IMR-90 (cell line): Measurements from ENCODE around the gene NHLRC2. TPM values are rescaled to one million over a fixed set of nuclear protein-coding genes. Genes with fewer than 3 reads are reported as not detected.

Experiments
- ATAC-seq: fragments of 200-7000 bp; cut with Tn5 transposase; 2 replicates; pipeline ENCODE4 v1.9.1; 2020; ENCODE audit warnings: low read depth, mild to moderate bottlenecking, moderate library complexity
- BruUV-seq: library from RNA; stranded (reverse); fragments of 400-500 nt; replicated peaks from 2 replicates; lab custom pipeline; 2021; lab: Mats Ljungman, UMichigan
- CTCF ChIA-PET: fragments of 300-600 bp; formaldehyde crosslinking; extraction: SDS; loops from one replicate; lab custom pipeline; 2021; ENCODE audit warnings: antibody characterized with exemption; lab: Yijun Ruan, JAX
- POLR2A ChIA-PET: fragments of 300-600 bp; sonication (Branson Sonifier 250); formaldehyde crosslinking; loops from one replicate; lab custom pipeline; 2022; ENCODE audit warnings: antibody characterized with exemption; ENCODE audit not compliant: unreplicated experiment; lab: Charles Lee
- DNase-seq: peaks from one replicate; pipeline ENCODE4 v3.0.0; 2013
- H2AFZ ChIP-seq: replicated peaks from 2 replicates; pipeline ENCODE3; 2013; ENCODE audit warnings: low read length, mild to moderate bottlenecking; ENCODE audit not compliant: poor library complexity
- H2AK5ac ChIP-seq: 2 replicates; pipeline ENCODE4 v1.6.1; 2013; ENCODE audit warnings: low read depth, low read length, inconsistent platforms
- H2AK9ac ChIP-seq: replicated peaks from 2 replicates; pipeline ENCODE3; 2013; ENCODE audit warnings: mild to moderate bottlenecking, low read depth, low read length, moderate library complexity; ENCODE audit not compliant: poor library complexity
- H2BK120ac ChIP-seq: 2 replicates; pipeline ENCODE4 v1.6.1; 2013; ENCODE audit warnings: low read depth, low read length, inconsistent platforms
- H2BK15ac ChIP-seq: 3 replicates; pipeline ENCODE4 v1.6.1; 2013; ENCODE audit warnings: low read depth, low read length, inconsistent platforms
- H2BK20ac ChIP-seq: 2 replicates; pipeline ENCODE4 v1.6.1; 2013; ENCODE audit warnings: low read depth, mild to moderate bottlenecking, inconsistent platforms, low read length, moderate library complexity
- H2BK5ac ChIP-seq: 2 replicates; pipeline ENCODE4 v1.6.1; 2013; ENCODE audit warnings: mild to moderate bottlenecking, low read depth, low read length, inconsistent platforms; ENCODE audit not compliant: poor library complexity, severe bottlenecking
- H3K14ac ChIP-seq: replicated peaks from 2 replicates; pipeline ENCODE4 v1.6.1; 2013; ENCODE audit warnings: low read depth, low read length, inconsistent platforms
- H3K18ac ChIP-seq: 2 replicates; pipeline ENCODE4 v1.6.1; 2013; ENCODE audit warnings: low read depth, low read length, control low read depth
- H3K23ac ChIP-seq: 2 replicates; pipeline ENCODE4 v1.6.1; 2013; ENCODE audit warnings: low read depth, low read length, inconsistent platforms
- H3K27ac ChIP-seq: 2 replicates; pipeline ENCODE4 v1.5.1; 2013; ENCODE audit warnings: mild to moderate bottlenecking, control low read depth, low read length; ENCODE audit not compliant: insufficient read depth
- H3K27me3 ChIP-seq: 2 replicates; pipeline ENCODE4 v1.6.1; 2013; ENCODE audit warnings: low read length; ENCODE audit not compliant: control insufficient read depth, insufficient read depth
- H3K36me3 ChIP-seq: 2 replicates; pipeline ENCODE4 v1.6.1; 2013; ENCODE audit warnings: low read length, mixed read lengths; ENCODE audit not compliant: control insufficient read depth, insufficient read depth
- H3K4ac ChIP-seq: 2 replicates; pipeline ENCODE4 v1.6.1; 2013; ENCODE audit warnings: low read depth, low read length, inconsistent platforms
- H3K4me1 ChIP-seq: 2 replicates; pipeline ENCODE4 v1.6.1; 2013; ENCODE audit warnings: low read length, mixed read lengths; ENCODE audit not compliant: control insufficient read depth, insufficient read depth
- H3K4me2 ChIP-seq: 2 replicates; pipeline ENCODE4 v1.6.1; 2013; ENCODE audit warnings: low read depth, mild to moderate bottlenecking, control low read depth, low read length, moderate library complexity
- H3K4me3 ChIP-seq: 2 replicates; pipeline ENCODE4 v1.5.1; 2013; ENCODE audit warnings: low read depth, mild to moderate bottlenecking, control low read depth, low read length, moderate library complexity; ENCODE audit not compliant: insufficient read depth
- H3K56ac ChIP-seq: 2 replicates; pipeline ENCODE4 v1.6.1; 2013; ENCODE audit warnings: low read length, inconsistent platforms; ENCODE audit not compliant: insufficient read depth; ENCODE audit errors: extremely low read depth
- H3K79me1 ChIP-seq, 2 experiments: 2 replicates each; pipeline ENCODE4 v1.6.1; 2013; ENCODE audit warnings: low read length in 2 of 2, inconsistent platforms in 1 of 2, low read depth in 1 of 2
- H3K9ac ChIP-seq: 2 replicates; pipeline ENCODE4 v1.6.1; 2013; ENCODE audit warnings: low read depth, low read length, control low read depth
- H3K9me1 ChIP-seq: 2 replicates; pipeline ENCODE4 v1.6.1; 2013; ENCODE audit warnings: low read length, inconsistent platforms; ENCODE audit not compliant: insufficient read depth
- H3K9me3 ChIP-seq: 2 replicates; pipeline ENCODE4 v1.6.1; 2013; ENCODE audit warnings: low read length; ENCODE audit not compliant: control insufficient read depth, insufficient read depth
- H4K20me1 ChIP-seq: 2 replicates; pipeline ENCODE4 v1.6.1; 2013; ENCODE audit warnings: low read length, inconsistent platforms; ENCODE audit not compliant: insufficient read depth
- H4K5ac ChIP-seq: 2 replicates; pipeline ENCODE4 v1.6.1; 2013; ENCODE audit warnings: mild to moderate bottlenecking, low read depth, low read length, control low read depth
- H4K8ac ChIP-seq, 2 experiments: 2 replicates each; pipeline ENCODE4 v1.6.1; 2013; ENCODE audit warnings: low read depth in 2 of 2, low read length in 2 of 2, control low read depth in 1 of 2, inconsistent platforms in 1 of 2
- H4K91ac ChIP-seq: 2 replicates; pipeline ENCODE4 v1.6.1; 2013; ENCODE audit warnings: low read depth, low read length, inconsistent platforms; ENCODE audit not compliant: insufficient read depth
- BHLHE40 ChIP-seq: fragments of 150-350 bp; IDR thresholded peaks from 2 replicates; pipeline ENCODE4 v1.6.1; 2016; ENCODE audit warnings: mild to moderate bottlenecking, low read depth, low read length
- CHD1 ChIP-seq: IDR thresholded peaks from 2 replicates; pipeline ENCODE4 v1.6.1; 2012; ENCODE audit warnings: low read depth, low read length, improper control_type of control experiment
- ELK1 ChIP-seq: fragments of 150-350 bp; IDR thresholded peaks from 2 replicates; pipeline ENCODE4 v1.6.1; 2016; ENCODE audit warnings: low read depth, mild to moderate bottlenecking, low read length, moderate library complexity, borderline replicate concordance
- FOS ChIP-seq: fragments of 150-350 bp; IDR thresholded peaks from 2 replicates; pipeline ENCODE4 v1.6.1; 2016; ENCODE audit warnings: low read depth, low read length
- MAFK ChIP-seq: IDR thresholded peaks from 2 replicates; pipeline ENCODE4 v1.6.1; 2012; ENCODE audit warnings: low read depth, low read length, improper control_type of control experiment
- MAZ ChIP-seq: IDR thresholded peaks from 2 replicates; pipeline ENCODE4 v1.6.1; 2012; ENCODE audit warnings: low read depth, mild to moderate bottlenecking, low read length, improper control_type of control experiment, moderate library complexity, borderline replicate concordance
- NFE2L2 ChIP-seq: fragments of 150-350 bp; IDR thresholded peaks from 2 replicates; pipeline ENCODE4 v1.6.1; 2016; ENCODE audit warnings: low read depth, mild to moderate bottlenecking, low read length
- RAD21 ChIP-seq: IDR thresholded peaks from 2 replicates; pipeline ENCODE4 v1.6.1; 2012; ENCODE audit warnings: low read length, improper control_type of control experiment
- SMC3 ChIP-seq: fragments of 150-350 bp; IDR thresholded peaks from 2 replicates; pipeline ENCODE4 v1.6.1; 2016; ENCODE audit warnings: low read depth, mild to moderate bottlenecking, antibody characterized with exemption, low read length, moderate library complexity
- WGBS, 2 experiments: methylation state at CpG; one replicate each; pipeline versions ENCODE4 v1.1.5 to v1.1.7; 2013; ENCODE audit warnings: missing lambda C conversion rate in 2 of 2; ENCODE audit not compliant: insufficient read length in 1 of 2; ENCODE audit errors: extremely low coverage in 2 of 2; 5-methylcytosine and 5-hydroxymethylcytosine counted together
- dilution Hi-C: fragments of 300-500 bp; cut with HindIII; formaldehyde crosslinking; loops from one replicate; pipeline ENCODE4 v1.14.3; 2018; ENCODE audit warnings: low sequenced_read_pairs; ENCODE audit not compliant: unreplicated experiment
- in situ Hi-C: fragments of 300-500 bp; cut with MboI; formaldehyde crosslinking; loops from 3 replicates; pipeline ENCODE4 v1.14.3; 2019; ENCODE audit warnings: low sequenced_read_pairs, inconsistent platforms, mixed read lengths
- intact Hi-C: fragments of 100-400 bp; cut with micrococcal nuclease; formaldehyde crosslinking; loops from 2 replicates; pipeline ENCODE4 v1.10.0; 2022
- polyA plus RNA-seq, 3 experiments: library from polyadenylated mRNA; depleted of rRNA; stranded (reverse); fragments of >200 nt; gene quantifications; 2 replicates each; pipeline ENCODE4 v1.2.3, GENCODE V29; 2012; ENCODE audit warnings: low replicate concordance in 1 of 3
- total RNA-seq: library from RNA; depleted of rRNA; stranded (reverse); fragments of >200 nt; gene quantifications from 2 replicates; pipeline ENCODE4 v1.2.3, GENCODE V29; 2012

NHLRC2 gene
- total and polyA plus RNA-seq, 2 of the 4 experiments (the other 2 are of a cell fraction), result 3.0 to 11.8 TPM

- ATAC-seq (no peak), DNase-seq (no peak)
- no peaks in the 10 kb centered on the region for H3K9me3 ChIP-seq
- no peak overlapping the region for H2AK5ac ChIP-seq
- no peak overlapping the region for H3K14ac ChIP-seq
- no peaks in the 10 kb centered on the region for H3K27me3 ChIP-seq
- dilution Hi-C loops, result no loop called here
- ChIA-PET POLR2A (no interaction called here), CTCF (no interaction called here)
- no peak overlapping the region for H4K5ac ChIP-seq
- WGBS, 2 experiments, result no CpG with 5 or more reads among the region's 6 CpGs
- no peak overlapping the region for H3K4me2 ChIP-seq
- H2AK9ac ChIP-seq, result no peak overlapping the region
- TF ChIP-seq NFE2L2 (no peak), RAD21 (no peak), BHLHE40 (no peak), MAFK (no peak), FOS (no peak), CHD1 (no peak), SMC3 (no peak), ELK1 (no peak), MAZ (no peak)
- H3K4me3 ChIP-seq, result no peak overlapping the region
- H3K36me3 ChIP-seq, result peaks cover 11% of the 10 kb centered on the region
- H4K8ac ChIP-seq, result no peak overlapping the region
- intact Hi-C loops, result no loop called here
- no peak overlapping the region for H2BK120ac ChIP-seq
- H4K91ac ChIP-seq, result no peak overlapping the region
- H3K9me1 ChIP-seq, result no peaks in the 10 kb centered on the region
- in situ Hi-C loops, result no loop called here
- H3K18ac ChIP-seq, result no peak overlapping the region
- H3K27ac ChIP-seq, result no peak overlapping the region
- no peak overlapping the region for H2BK15ac ChIP-seq
- H3K9ac ChIP-seq, result no peak overlapping the region
- H3K23ac ChIP-seq, result no peak overlapping the region
- H3K79me1 ChIP-seq, result no peaks in the 10 kb centered on the region
- no peak overlapping the region for H3K4ac ChIP-seq
- H2BK20ac ChIP-seq, result no peak overlapping the region
- H3K4me1 ChIP-seq, result no peaks in the 10 kb centered on the region
- H2AFZ ChIP-seq, result no peak overlapping the region
- no peaks in the 10 kb centered on the region for H4K20me1 ChIP-seq
- no peak overlapping the region for H3K56ac ChIP-seq
- BruUV-seq, result no TSS peak
- H2BK5ac ChIP-seq, result no peak overlapping the region
Measured at GRCh38 chr10:113911839-113912238, 57.4 kb downstream of the NHLRC2 start.
